Astrocyte (in vitro differentiated cells and primary cell): ENCODE data around the gene TBL1XR1. TPM values are rescaled to one million over a fixed set of nuclear protein-coding genes. Genes with fewer than 3 reads are reported as not detected.

Experiments used
- DNase-seq: peaks from one replicate; pipeline ENCODE4 v3.0.0-alpha.2; 2010; ENCODE audit warnings: low read depth
- FAIRE-seq: peaks from 2 replicates; lab custom pipeline; 2011; peaks lifted over from hg19 to GRCh38; lab: Jason Lieb, UNC
- H2AFZ ChIP-seq: 2 replicates; pipeline ENCODE4 v1.6.0; 2012; ENCODE audit warnings: low read depth, low read length, inconsistent platforms
- H3K27ac ChIP-seq: 2 replicates; pipeline ENCODE4 v1.5.1; 2011; ENCODE audit warnings: low read depth, low read length, inconsistent platforms
- H3K27me3 ChIP-seq: 2 replicates; pipeline ENCODE4 v1.6.0; 2011; ENCODE audit warnings: low read length, inconsistent platforms; ENCODE audit not compliant: insufficient read depth
- H3K36me3 ChIP-seq: 2 replicates; pipeline ENCODE4 v1.5.1; 2011; ENCODE audit warnings: low read length, inconsistent platforms; ENCODE audit not compliant: insufficient read depth
- H3K4me1 ChIP-seq: 2 replicates; pipeline ENCODE4 v1.5.1; 2011; ENCODE audit warnings: low read length, inconsistent platforms; ENCODE audit not compliant: insufficient read depth
- H3K4me2 ChIP-seq: 2 replicates; pipeline ENCODE4 v1.6.0; 2012; ENCODE audit warnings: low read length, inconsistent platforms
- H3K4me3 ChIP-seq: 2 replicates; pipeline ENCODE4 v1.5.1; 2011; ENCODE audit warnings: low read depth, mild to moderate bottlenecking, low read length, inconsistent platforms; ENCODE audit not compliant: insufficient read depth
- H3K79me2 ChIP-seq: 2 replicates; pipeline ENCODE4 v1.6.0; 2012; ENCODE audit warnings: mild to moderate bottlenecking, low read length, inconsistent platforms; ENCODE audit not compliant: insufficient read depth
- H3K9ac ChIP-seq: 2 replicates; pipeline ENCODE4 v1.6.0; 2012; ENCODE audit warnings: mild to moderate bottlenecking, low read length, inconsistent platforms
- H3K9me3 ChIP-seq: 2 replicates; pipeline ENCODE4 v1.5.1; 2012; ENCODE audit warnings: low read depth, mild to moderate bottlenecking, low read length, inconsistent platforms; ENCODE audit not compliant: insufficient read depth
- H4K20me1 ChIP-seq: 2 replicates; pipeline ENCODE4 v1.6.0; 2012; ENCODE audit warnings: low read length, inconsistent platforms; ENCODE audit not compliant: insufficient read depth
- H3K27ac Mint-ChIP-seq: one replicate; pipeline ENCODE4 v1.8.0; 2021; ENCODE audit warnings: mild to moderate bottlenecking, mixed read lengths; ENCODE audit not compliant: unreplicated experiment
- H3K27me3 Mint-ChIP-seq: one replicate; pipeline ENCODE4 v1.8.0; 2021; ENCODE audit warnings: low read depth, mixed read lengths; ENCODE audit not compliant: unreplicated experiment
- H3K36me3 Mint-ChIP-seq: one replicate; pipeline ENCODE4 v1.8.0; 2021; ENCODE audit warnings: low read depth, mixed read lengths; ENCODE audit not compliant: unreplicated experiment
- H3K4me1 Mint-ChIP-seq: one replicate; pipeline ENCODE4 v1.8.0; 2021; ENCODE audit warnings: low read depth, mixed read lengths; ENCODE audit not compliant: unreplicated experiment
- H3K4me3 Mint-ChIP-seq: one replicate; pipeline ENCODE4 v1.8.0; 2021; ENCODE audit warnings: mild to moderate bottlenecking, moderate library complexity, mixed read lengths; ENCODE audit not compliant: unreplicated experiment
- H3K9me3 Mint-ChIP-seq: one replicate; pipeline ENCODE4 v1.8.0; 2021; ENCODE audit warnings: mild to moderate bottlenecking, mixed read lengths; ENCODE audit not compliant: unreplicated experiment
- CTCF ChIP-seq: IDR thresholded peaks from 2 replicates; pipeline ENCODE4 v1.5.1; 2011; ENCODE audit warnings: low read depth, mild to moderate bottlenecking, inconsistent platforms, low read length, moderate library complexity; ENCODE audit not compliant: insufficient read depth
- EZH2 ChIP-seq: IDR thresholded peaks from 2 replicates; pipeline ENCODE4 v1.6.1; 2012; ENCODE audit warnings: mild to moderate bottlenecking, low read length, inconsistent platforms; ENCODE audit not compliant: insufficient read depth
- total RNA-seq: library from RNA; stranded (reverse); gene quantifications from 2 replicates; pipeline ENCODE4 v1.2.1, GENCODE V29; 2021

The TBL1XR1 gene
- total RNA-seq, 1 donor from 2014 or later, result 140 TPM

GRCh38 chr3:177146646-177147045, 50.6 kb downstream of the TBL1XR1 start:
- no peak overlapping the region for H2AFZ ChIP-seq
- Mint-ChIP-seq H3K9me3 (peaks cover 3% of the 10 kb centered on the region), H3K4me1 (peaks cover 41% of the 10 kb centered on the region), H3K27ac (peak overlapping the region; percentile 8), H3K4me3 (no peak overlapping the region), H3K36me3 (peaks cover 3% of the 10 kb centered on the region), H3K27me3 (no peaks in the 10 kb centered on the region)
- peaks cover 19% of the 10 kb centered on the region for H3K4me1 ChIP-seq
- peaks cover 98% of the 10 kb centered on the region for H3K79me2 ChIP-seq
- no peak overlapping the region for H3K4me2 ChIP-seq
- no peak overlapping the region for H3K4me3 ChIP-seq
- DNase-seq (peak; percentile 32), FAIRE-seq (no peak)
- H3K9ac ChIP-seq, result no peak overlapping the region
- H3K27me3 ChIP-seq, result no peaks in the 10 kb centered on the region
- TF ChIP-seq EZH2 (no peak), CTCF (no peak)
- H3K27ac ChIP-seq, result no peak overlapping the region
- H3K9me3 ChIP-seq, result no peaks in the 10 kb centered on the region
- H4K20me1 ChIP-seq, result peaks cover 95% of the 10 kb centered on the region
- no peaks in the 10 kb centered on the region for H3K36me3 ChIP-seq

GRCh38 chr3:177145954-177146353, 51.3 kb downstream of the TBL1XR1 start:
- Histone ChIP-seq H4K20me1 (peaks cover 92% of the 10 kb centered on the region), H3K4me1 (peaks cover 12% of the 10 kb centered on the region), H3K27me3 (no peaks in the 10 kb centered on the region), H3K79me2 (peaks cover 99% of the 10 kb centered on the region), H3K4me3 (no peak overlapping the region), H3K9ac (no peak overlapping the region), H3K36me3 (no peaks in the 10 kb centered on the region), H2AFZ (no peak overlapping the region), H3K4me2 (no peak overlapping the region), H3K9me3 (no peaks in the 10 kb centered on the region), H3K27ac (no peak overlapping the region)
- DNase-seq (no peak), FAIRE-seq (no peak)
- Mint-ChIP-seq H3K36me3 (peaks cover 3% of the 10 kb centered on the region), H3K4me1 (peaks cover 34% of the 10 kb centered on the region), H3K27ac (no peak overlapping the region), H3K4me3 (no peak overlapping the region), H3K27me3 (no peaks in the 10 kb centered on the region), H3K9me3 (peaks cover 3% of the 10 kb centered on the region)
- TF ChIP-seq EZH2 (no peak), CTCF (no peak)

- H3K9ac ChIP-seq, result no peak overlapping the region
- no peak for FAIRE-seq
- H4K20me1 ChIP-seq, result peaks cover 89% of the 10 kb centered on the region
- H3K27me3 ChIP-seq, result no peaks in the 10 kb centered on the region
- H3K27me3 Mint-ChIP-seq, result no peaks in the 10 kb centered on the region
- no peak overlapping the region for H2AFZ ChIP-seq
- H3K4me1 ChIP-seq, result peaks cover 6% of the 10 kb centered on the region
- peaks cover 3% of the 10 kb centered on the region for H3K9me3 Mint-ChIP-seq
- no peaks in the 10 kb centered on the region for H3K36me3 ChIP-seq
- H3K4me3 Mint-ChIP-seq, result no peak overlapping the region
- H3K9me3 ChIP-seq, result no peaks in the 10 kb centered on the region
- peaks cover 99% of the 10 kb centered on the region for H3K79me2 ChIP-seq
- H3K36me3 Mint-ChIP-seq, result peaks cover 3% of the 10 kb centered on the region
- no peak for TF ChIP-seq CTCF
- TF ChIP-seq EZH2, result no peak
- H3K4me2 ChIP-seq, result no peak overlapping the region
- H3K4me1 Mint-ChIP-seq, result peaks cover 30% of the 10 kb centered on the region
- DNase-seq, result no peak
- no peak overlapping the region for H3K4me3 ChIP-seq
- H3K27ac Mint-ChIP-seq, result no peak overlapping the region
- no peak overlapping the region for H3K27ac ChIP-seq
Observed at GRCh38 chr3:177145381-177145780, 51.9 kb downstream of the TBL1XR1 start.
